22Rv1 (cell line): ENCODE data around the gene GCNA.
"Not testable (repeated sequence)": the region's sequence is repeated elsewhere in the genome, so short reads cannot be mapped to it uniquely, and the experiment has no call there.

Source experiments
- H3K27ac ChIP-seq: fragments of 450-650 bp; 2 replicates; pipeline ENCODE4 v1.5.1; 2017
- ZFX ChIP-seq: fragments of 450-650 bp; IDR thresholded peaks from 2 replicates; pipeline ENCODE4 v1.6.1; 2017; ENCODE audit warnings: antibody characterized with exemption, borderline replicate concordance
- TF ChIP-seq, protein P1 (sequence below): fragments of 450-650 bp; IDR thresholded peaks from 2 replicates; pipeline ENCODE4 v1.5.1; 2017; ENCODE audit warnings: mild to moderate bottlenecking

Gene GCNA

DNA sequence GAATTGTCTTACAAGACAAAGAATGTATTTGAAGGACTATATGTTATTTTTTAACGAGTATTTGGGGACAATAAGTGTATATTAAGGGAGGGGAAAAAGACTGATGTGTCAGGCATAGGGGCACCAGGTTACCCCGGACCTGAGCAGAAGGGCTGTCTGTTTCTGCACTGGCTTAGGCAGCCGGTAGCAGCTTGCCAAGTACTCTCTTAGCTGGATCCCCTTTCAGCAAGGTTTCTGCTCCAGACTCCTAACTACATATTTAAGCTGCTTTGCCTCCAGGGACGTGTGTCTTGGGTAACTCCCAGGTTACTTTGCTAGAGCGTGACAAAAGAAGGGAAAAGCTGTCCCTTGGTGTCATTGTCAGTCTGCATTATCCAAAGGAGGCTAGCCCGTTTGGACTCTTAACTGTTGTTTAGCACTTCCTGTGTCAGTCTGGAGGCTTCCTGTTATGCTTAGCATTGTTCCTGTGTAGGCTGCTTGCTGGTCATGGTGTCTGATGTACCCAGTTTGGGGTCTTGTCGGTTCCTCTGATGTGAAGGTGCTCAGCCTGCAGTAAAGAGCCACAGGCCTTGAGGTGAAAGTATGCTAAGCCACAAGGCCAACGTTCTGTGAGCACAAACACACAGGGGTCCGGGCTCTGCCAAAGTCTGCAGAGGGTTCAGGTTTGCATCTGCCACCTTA is 28.4 kb downstream of the GCNA start:
- TF ChIP-seq ZFX, result no peak
- TF ChIP-seq, protein P1, sequence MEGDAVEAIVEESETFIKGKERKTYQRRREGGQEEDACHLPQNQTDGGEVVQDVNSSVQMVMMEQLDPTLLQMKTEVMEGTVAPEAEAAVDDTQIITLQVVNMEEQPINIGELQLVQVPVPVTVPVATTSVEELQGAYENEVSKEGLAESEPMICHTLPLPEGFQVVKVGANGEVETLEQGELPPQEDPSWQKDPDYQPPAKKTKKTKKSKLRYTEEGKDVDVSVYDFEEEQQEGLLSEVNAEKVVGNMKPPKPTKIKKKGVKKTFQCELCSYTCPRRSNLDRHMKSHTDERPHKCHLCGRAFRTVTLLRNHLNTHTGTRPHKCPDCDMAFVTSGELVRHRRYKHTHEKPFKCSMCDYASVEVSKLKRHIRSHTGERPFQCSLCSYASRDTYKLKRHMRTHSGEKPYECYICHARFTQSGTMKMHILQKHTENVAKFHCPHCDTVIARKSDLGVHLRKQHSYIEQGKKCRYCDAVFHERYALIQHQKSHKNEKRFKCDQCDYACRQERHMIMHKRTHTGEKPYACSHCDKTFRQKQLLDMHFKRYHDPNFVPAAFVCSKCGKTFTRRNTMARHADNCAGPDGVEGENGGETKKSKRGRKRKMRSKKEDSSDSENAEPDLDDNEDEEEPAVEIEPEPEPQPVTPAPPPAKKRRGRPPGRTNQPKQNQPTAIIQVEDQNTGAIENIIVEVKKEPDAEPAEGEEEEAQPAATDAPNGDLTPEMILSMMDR, result no peak
- no peak overlapping the region for H3K27ac ChIP-seq

DNA sequence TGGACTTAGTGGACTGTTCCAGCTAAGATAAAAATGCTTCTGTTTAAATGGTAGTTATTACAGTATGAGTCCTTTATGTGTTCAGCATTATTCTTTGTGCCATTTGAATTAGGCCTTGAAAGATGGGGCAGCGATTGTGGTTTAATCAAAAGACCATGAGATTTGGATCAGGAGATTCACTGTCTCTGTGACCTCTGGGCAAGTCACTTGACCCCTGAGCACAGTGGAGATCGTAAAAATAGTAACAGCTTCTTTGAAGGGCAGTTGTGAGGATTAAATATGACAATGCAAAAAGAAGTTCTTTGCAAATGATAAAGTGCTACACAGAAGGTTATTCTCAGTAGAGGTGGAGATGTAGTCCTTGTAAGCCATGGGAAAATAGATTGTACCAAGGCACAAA is 29.3 kb downstream of the GCNA start:
- no peak overlapping the region for H3K27ac ChIP-seq
- TF ChIP-seq, protein P1, result no peak

DNA sequence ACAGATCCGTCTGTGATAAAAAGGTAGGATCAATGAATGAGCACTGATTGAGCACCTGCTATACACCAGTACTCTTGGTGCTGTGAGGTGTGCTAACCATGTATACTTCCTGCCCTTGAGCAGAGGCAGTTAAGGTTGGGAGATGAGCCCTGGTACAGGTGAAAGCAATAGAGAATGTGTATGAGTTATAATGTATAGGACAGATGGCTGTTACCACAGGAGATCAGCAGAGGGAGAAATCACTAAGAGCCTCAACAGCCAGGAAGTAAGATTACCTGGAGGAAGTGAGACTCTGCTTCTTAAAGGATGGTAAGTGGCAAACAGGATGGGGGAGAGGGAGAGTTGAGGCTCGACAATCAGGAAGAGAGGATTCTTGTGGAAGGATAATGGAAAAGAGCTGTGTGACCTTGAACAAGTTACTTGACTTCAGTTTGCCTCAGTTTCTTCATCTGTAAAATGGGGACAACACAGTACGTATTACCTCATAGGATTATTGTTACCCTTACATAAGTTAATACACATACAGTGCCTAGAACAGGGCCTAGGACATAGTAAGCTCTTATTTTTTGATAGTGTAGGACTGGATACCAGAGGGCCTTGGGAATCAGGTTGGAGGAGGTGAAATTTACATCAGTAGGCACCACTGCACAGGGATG is 31.0 kb downstream of the GCNA start:
- H3K27ac ChIP-seq, result no peak overlapping the region
- TF ChIP-seq, protein P1, result no peak
- TF ChIP-seq ZFX, result no peak

DNA sequence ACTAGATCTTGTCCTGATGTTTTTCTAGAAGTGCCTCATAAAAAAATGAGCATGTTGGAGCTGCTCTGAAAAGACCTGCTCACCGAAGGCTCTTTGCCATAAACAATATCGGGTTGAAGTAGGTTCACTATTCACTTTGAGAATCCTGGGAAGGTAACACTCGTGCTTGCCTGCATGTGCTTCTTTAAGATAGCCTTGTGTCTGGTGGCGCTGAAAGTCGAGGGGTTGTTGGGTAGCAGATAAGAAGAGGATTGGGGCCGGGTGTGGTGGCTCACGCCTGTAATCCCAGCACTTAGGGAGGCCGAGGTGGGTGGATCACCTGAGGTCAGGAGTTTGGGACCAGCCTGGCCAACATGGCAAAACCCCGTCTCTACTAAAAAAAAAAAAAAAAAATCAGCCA is 33.5 kb downstream of the GCNA start:
- H3K27ac ChIP-seq, result not testable (repeated sequence)

DNA sequence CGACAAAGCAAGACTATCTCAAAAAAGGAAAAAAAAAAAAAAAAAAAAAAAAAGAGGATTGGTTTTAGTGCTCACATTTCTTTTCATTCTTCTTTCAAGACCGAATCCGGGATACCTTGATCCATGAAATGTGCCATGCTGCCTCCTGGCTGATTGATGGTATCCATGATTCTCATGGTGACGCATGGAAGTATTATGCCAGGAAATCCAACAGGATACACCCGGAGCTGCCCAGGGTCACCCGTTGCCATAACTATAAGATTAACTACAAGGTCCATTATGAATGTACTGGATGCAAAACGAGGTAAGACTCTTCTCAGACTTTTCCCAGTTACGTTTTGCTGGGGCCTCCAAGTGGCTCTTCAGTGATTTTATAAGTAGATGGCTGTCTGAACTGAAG is 34.0 kb downstream of the GCNA start:
- H3K27ac ChIP-seq, result no peak overlapping the region
- no peak for TF ChIP-seq ZFX

DNA sequence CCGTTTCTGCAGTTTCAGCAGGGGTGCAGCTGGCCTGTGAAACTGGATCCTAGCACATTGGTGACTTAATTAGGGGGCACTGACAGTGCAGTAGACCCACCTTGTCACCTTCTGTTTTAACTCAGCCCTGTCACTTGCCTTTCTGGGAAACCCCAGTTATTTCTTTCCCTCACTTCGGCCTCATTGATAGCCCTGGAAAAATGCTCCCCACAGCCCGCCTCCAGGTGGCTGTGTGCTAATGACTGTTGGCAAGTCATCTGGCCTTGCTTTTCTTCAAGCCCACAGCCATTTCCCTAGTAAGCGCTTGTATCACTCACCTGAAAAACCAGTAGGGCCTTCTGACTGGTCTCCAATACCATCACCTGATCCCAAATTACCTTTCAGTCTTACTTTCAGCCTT is 36.8 kb downstream of the GCNA start:
- no peak for TF ChIP-seq ZFX
- TF ChIP-seq, protein P1, result no peak

DNA sequence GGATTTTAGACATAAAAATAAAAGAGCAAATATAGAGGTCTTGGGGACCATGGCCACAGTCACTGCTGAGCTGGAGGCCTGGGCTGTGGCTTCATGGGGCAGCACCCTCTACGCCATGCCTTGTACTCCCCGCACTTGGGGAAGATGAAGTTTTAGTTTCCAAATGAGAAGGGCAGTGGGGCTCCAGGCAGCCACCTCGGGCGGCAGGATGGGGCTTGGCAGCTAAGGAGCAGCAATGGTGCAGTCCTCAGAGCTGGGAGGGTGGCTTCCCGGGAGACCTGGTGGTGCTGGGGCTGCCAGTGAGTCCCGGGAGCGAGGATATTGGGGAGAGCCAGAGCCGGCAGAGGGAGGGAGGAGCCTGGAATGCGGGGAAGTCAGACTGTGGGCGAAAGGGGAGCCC is 37.7 kb downstream of the GCNA start:
- TF ChIP-seq ZFX, result no peak
- TF ChIP-seq, protein P1, result no peak
- H3K27ac ChIP-seq, result no peak overlapping the region

More for the DNA sequence above, 36.8 kb downstream of the GCNA start:
- no peak overlapping the region for H3K27ac ChIP-seq

DNA sequence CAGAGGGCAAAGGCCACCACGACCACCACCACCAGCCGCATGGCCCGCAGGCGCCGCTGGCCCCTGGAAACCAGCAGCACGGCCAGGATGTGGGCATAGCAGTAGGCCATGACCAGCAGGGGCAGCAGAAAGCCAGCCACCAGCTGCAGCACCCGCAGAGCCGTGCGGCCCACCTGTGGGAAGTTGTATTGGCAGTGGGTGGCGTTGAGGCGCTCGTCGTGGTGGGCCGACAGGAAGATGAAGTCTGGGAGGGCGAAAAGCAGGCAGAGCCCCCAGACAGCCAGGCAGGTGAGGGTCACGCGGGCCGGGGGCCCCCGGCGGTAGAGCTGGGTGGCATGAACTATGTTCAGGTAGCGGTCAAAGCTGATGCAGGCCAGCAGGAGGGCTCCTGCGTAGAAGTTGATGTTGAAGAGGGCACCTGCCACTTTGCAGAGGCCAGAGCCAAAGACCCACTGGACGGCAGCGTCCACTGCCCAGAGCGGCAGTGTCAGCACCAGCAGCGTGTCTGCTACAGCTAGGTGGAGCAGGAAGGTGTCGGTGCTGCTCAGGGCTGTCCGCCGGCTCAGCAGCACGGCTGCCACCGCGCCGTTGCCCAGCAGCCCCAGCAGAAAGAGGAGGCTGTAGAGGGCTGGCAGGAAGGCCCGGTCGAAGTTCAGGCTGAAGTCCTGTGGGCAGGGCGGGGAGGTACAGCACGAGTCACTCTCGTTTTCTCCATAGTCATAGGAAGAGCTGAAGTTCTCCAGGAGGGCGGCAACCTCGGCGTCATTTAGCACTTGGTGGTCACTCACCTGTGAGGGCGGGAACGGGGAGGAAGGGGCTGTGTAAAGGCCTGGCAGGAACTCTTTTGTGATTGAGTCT is 38.7 kb downstream of the GCNA start:
- no peak overlapping the region for H3K27ac ChIP-seq

More for the DNA sequence above, 38.7 kb downstream of the GCNA start:
- TF ChIP-seq, protein P1, result no peak
- TF ChIP-seq ZFX, result no peak
